GM18502 (cell line): ENCODE measurements around the gene UTS2R.
"Not testable (repeated sequence)": the region's sequence is repeated elsewhere in the genome, so short reads cannot be mapped to it uniquely, and the experiment has no call there.

Experiments
- ATAC-seq: cut with Tn5 transposase; IDR thresholded peaks from one replicate; pipeline ENCODE4 v1.9.1; 2021; ENCODE audit warnings: mild to moderate bottlenecking; ENCODE audit not compliant: unreplicated experiment, poor library complexity

UTS2R gene

GRCh38 chr17:82351254-82351712 lies 20.3 kb upstream of the UTS2R start:
- ATAC-seq = no peak

GRCh38 chr17:82351713-82352488 lies 19.7 kb upstream of the UTS2R start:
- ATAC-seq = peak; percentile 56

GRCh38 chr17:82353484-82353883 lies 18.1 kb upstream of the UTS2R start:
- ATAC-seq = no peak

DNA sequence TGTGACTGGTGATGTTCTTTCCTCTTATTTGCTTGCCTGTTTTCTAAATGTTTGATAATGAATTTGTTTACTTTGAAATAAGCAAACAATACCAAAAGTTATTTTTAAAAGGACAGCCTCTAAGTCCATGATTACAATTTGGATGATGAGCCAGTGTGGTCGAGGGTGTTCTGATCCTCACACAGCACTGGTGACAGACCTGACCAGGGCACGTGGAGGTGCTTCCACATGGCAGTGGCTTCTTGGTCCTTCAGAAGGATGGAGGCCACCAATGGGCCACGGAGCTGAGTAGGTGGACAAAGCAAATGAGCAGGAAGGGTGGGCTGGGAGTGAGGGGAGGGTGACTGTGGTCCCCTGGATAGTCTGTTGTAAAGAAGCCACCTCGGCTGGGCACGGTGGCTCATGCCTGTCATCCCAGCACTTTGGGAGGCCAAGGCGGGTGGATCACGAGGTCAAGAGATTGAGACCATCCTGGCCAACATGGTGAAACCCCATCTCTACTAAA lies 16.7 kb upstream of the UTS2R start:
- ATAC-seq = no peak

DNA sequence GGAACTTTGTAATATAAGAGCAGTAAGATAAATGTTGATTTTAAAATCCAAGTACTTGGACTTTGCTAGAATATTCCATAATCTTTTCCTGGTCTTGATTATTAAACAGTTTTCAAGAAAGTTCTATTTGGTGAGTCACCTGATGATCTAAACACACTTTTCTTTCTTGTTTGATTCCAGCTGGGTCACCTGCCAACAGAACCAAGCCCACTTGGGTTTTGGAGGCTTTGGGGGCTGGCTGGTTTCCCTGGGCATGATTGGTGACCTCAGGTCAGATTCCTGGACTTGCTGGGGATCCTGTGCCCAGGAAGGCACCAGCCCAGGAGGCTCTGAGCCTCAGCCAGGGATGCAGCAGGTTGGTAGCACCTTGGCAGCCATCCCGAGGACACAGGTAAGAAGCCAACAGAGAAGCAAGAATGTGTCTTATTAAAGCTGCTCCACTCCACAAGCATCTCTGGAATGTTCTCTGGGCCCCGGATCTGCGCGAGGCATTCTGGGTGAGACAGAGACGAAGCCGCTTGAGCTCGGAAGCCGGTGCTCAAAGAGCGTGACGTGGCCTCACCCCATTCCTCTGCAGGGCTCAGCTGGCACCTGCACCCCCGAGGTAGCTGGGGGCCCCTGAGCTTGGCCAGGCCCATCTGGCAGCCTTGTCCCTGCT lies 15.7 kb upstream of the UTS2R start:
- ATAC-seq = no peak

DNA sequence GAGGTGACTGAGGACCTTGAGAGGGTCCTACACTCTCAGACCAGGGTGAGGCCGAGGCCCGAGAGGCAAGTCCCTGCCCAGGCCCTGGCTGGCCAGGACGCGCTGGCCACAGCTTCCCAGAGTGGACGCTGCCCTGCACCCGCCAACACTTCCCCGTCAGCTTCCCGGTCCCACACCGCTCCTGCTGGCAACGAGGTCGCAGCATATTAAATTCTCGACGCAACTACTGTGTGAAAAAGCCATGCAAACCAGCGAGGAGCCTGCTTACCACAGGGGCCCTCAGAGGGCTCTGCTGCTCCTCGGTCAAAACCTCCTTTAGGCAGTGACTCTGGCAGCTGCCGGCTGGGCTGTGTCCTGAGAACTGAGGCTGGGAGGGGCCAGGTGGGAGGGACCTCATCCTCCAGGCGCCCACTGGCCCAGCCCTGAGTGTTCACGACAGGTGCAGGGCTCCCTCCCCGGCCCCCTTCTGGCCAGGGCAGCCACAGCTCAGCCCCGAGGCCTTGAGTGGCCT lies 14.7 kb upstream of the UTS2R start:
- ATAC-seq = no peak

- ATAC-seq = no peak
These were observed 14.2 kb upstream of the UTS2R start for GRCh38 chr17:82357394-82357793.

DNA sequence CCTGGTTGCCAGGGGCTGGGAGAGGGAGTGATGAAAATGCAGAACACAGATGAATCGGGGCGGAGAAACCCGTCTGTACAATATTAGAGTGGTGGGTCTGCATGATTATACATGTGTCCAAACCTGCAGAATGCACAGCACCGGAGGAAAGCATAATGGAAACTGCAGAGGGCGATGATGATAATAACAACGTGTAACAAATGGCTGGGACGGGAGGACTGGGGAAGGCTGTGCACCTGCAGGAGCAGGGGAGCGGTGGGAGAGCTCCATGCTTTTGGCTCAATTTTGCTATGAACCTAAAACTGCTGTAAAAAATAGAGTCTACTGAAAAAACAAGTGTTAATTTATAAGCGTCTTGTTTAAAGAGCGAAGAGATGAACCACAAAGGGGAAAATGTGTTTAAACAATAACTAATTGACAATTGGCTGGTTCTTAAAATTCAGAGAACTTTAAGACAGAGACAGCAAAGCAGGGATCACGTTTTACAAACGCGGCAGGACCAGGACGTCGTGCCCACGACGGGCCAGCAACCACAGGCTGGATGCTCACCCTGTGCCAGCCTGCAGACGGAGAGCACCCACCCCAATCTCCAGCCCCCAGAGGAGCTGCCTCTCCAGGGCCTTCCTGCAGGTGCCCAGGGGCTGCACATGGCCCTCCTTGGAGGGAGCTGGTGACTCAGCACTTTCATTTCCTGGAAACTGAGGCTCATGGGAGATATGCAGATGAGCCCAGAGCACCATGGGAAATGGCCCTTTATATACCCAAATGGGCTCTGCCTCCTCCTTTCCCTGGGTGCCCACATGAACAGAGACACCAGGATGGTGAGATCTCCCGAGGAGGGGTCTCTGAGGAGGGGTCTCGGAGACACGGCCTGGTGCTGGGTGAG lies 12.9 kb upstream of the UTS2R start, which contains the start of gene TEX19:
Gene TEX19 (plus strand): TSS at position 783 of the 886 bp plus-strand sequence. CDS start 2,904 bp downstream, outside the sequence.
- ATAC-seq = no peak

DNA sequence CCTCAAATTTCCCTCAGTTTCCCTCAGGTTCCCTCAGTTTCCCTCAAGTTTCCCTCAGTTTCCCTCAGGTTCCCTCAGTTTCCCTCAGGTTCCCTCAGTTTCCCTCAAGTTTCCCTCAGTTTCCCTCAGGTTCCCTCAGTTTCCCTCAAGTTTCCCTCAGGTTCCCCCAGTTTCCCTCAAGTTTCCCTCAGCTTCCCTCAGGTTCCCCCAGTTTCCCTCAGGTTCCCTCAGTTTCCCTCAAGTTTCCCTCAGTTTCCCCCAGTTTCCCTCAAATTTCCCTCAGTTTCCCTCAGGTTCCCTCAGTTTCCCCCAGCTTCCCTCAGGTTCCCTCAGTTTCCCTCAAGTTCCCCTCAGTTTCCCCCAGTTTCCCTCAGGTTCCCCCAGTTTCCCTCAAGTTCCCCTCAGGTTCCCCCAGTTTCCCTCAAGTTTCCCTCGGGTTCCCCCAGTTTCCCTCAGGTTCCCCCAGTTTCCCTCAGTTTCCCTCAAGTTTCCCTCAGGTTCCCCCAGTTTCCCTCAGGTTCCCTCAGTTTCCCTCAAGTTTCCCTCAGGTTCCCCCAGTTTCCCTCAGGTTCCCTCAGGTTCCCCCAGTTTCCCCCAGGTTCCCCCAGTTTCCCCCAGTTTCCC lies 12.0 kb upstream of the UTS2R start:
- not testable (repeated sequence) for ATAC-seq

- no peak for ATAC-seq
These were observed 9.5 kb upstream of the UTS2R start for GRCh38 chr17:82361885-82362633.

GRCh38 chr17:82365606-82366295 lies 5.8 kb upstream of the UTS2R start:
- ATAC-seq = no peak

DNA sequence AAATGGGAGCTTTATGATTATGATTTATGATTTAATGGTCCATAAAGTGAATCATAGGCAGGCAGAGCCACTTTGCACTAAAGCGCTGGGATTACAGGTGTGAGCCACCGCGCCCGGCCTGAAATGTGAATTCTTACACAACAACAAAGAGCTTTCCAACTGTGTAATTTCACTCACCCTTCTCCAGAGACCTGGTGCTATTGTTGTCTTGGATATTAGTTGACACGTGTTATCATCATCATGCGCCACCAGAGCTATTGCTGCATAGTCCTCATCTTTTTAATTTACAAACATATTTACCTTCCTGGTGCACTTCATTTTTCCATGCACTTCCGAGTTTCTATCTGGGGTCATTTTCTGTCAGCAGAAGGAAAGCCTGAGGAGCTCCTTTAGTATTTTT lies 4.8 kb upstream of the UTS2R start:
- no peak for ATAC-seq

DNA sequence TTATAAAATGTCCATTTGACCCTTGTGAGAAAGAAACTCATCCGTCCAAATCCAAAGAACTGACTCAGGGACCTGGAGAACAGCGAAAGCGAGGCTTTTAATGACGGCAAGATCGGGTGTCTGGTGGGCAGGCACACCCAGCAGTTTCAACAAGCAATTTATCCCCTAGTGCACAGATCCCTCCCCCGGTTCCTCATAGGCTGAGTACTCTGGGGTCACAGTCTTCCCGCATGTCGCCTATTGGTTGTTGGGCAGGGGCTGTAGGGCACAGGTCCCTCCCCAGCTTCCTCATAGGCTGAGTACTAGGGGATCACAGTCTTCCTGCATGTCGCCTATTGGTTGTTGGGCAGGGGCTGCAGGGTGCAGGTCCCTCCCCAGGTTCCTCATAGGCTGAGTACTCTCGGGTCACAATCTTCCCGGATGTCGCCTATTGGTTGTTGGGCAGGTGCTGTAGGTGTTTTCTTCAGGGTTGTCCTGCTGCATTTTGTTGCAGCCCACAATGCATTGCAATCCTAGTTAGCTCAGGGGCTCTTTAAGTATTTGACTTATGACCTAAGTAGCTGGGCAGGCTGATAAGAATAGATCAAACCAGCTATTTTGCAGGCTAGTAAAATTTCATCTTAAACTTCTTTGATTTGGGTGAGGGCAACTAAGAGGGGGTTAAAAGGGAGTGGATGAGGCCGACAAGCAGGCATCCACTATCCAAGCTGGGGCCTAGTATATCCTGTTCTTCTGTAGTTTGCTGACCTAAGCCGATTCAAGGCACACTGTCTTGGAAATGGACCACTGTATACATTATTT lies 3.6 kb upstream of the UTS2R start:
- no peak for ATAC-seq

DNA sequence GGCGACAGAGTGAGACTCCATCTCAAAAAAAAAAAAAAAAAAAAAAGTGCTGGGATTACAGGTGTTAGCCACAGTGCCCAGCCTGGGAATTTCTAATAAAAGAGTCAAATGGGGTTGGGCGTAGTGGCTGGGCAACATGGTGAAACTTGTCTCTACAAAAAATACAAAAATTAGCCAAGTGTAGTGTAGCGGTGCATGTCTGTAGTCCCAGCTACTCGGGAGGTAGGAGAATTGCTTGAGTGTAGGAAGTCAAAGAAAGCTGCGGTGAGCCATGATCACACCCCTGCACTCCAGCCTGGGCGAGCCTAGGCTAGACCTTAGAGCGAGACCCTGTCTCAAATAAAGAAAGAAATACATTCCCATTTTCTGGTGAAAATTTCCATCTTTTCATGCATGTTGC lies 2.4 kb upstream of the UTS2R start:
- no peak for ATAC-seq

DNA sequence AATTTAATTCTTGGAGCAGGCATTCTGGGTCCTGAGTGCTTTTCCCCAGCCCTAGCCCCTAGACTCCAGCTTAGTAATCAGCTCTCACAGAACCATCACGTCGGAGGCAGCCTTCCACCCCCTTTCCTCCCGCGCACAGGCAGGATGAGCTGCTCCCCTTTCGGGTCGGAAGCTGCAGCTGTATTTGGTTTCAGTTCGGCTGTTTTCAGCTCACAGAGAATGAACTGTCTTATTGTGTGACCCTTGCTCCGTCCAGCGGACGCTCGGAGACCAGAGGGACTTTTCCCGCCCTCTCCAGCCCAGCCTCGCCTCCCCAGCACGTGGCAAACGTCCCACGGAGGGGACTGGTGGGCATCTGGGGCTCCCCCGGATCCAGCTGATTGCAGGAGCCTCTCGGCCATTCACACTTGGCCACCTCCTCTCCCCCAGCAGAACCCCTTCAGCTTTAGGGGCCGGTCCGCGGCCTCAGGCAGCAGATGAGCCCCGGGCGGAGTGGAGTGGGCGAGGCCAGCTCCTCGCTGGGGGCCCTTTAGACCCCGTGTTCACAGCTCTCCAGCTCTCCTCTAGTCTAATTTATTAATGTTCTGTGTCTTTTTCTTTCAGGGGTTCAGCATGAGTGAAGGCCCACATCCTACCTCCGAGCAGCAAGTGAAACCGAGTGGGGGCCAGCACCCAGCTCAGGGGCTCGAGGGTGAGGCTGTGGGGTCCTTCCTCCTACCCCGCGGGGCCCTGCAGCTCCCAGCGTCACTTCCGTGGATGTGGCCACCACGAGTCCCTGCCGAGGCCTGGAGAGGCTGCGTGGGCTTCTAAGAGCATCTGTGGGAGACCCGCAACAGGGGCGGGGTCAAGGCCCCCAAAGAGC lies 863 bp upstream of the UTS2R start:
- ATAC-seq = peak; percentile 49

DNA sequence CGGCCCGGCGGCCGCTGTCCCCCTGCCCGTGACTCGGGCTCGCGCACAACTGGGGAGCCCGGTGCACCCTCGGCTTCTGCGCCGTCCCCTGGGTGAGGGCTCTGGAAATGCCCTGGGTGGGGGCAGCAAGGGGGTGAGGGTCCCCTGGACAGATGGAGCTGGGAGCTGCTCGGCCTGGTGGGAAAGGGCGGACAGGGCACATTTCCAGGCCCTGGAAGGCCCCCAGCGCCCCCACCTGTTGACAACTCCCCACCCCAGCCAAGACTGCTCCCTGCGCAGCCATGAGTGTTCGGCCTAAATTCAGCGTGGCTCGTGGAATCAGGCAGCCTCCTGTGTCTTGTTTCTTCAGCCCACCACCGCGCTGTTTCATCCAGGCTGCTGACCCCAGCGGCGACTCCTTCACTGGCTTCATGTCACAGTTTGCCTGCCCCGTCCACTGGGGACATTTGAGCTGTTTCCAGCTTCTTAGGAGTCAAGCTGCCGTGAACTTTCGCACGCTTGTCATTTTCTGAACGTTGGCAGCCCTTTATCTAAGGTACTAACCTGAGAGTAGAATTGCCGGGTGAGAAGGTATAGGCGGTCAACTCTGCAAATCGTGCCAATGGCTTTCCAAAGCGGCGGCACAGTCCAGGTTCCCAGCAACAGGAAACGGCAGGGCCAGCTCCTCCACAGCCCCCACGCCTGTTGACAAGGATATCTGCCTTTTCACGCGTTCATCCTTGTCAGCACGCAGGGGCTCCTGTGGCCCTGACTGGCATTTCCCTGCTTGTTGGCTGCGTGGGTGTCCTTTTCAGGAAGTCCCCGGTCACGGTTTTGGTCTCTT lies 895 bp downstream of the UTS2R start:
- ATAC-seq = no peak
